HFF-Myc (cell line): ENCODE results near the gene CYP3A7.
"Not testable (repeated sequence)": the region's sequence is repeated elsewhere in the genome, so short reads cannot be mapped to it uniquely, and the experiment has no call there.

ENCODE experiments used
- DNase-seq: peaks from one replicate; pipeline ENCODE4 v3.0.0-alpha.2; 2011; ENCODE audit warnings: low read depth; ENCODE audit errors: extremely low read depth
- H3K4me3 ChIP-seq: replicated peaks from 2 replicates; pipeline ENCODE4 v1.5.1; 2011; ENCODE audit warnings: low read depth, mild to moderate bottlenecking, control low read depth, low read length
- TF ChIP-seq, protein P1 (sequence below): IDR thresholded peaks from 2 replicates; pipeline ENCODE4 v1.5.1; 2012; ENCODE audit warnings: mild to moderate bottlenecking, low read depth, low read length, control low read depth; ENCODE audit errors: missing control alignments

Gene CYP3A7

DNA sequence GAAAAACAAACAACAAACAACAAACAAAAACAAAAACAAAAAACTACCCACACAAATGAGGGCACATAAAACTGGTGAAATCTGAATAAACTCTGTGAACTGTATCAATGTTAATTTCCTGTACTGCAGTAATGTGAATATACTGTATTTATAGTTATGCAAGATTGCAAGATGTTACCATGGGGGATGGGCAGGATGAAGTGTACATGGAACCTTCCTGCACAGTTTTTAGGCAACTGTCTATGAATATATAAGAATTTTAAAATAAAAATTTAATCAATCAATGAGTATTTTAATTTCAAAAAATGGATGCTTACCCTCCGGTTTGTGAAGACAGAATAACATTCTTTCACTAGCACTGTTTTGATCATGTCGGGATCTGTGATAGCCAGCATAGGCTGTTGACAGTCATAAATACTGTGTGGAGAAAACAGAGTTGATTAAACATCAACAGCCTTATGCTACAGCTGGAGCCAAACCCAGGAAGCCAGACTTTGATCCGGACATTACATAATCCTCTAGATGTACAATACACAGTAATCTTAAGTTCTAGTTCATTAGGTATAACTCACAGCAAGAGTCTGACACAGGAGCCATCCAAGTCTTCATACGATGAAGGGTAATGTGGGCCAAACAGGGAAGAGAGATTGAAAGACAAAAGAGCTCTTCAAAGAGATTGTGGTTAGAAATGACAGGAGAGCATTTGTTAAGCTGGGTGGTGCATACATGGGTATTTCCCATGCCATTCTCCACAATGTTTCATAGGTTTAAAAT, 14.8 kb downstream of the CYP3A7 start:
- TF ChIP-seq, protein P1, sequence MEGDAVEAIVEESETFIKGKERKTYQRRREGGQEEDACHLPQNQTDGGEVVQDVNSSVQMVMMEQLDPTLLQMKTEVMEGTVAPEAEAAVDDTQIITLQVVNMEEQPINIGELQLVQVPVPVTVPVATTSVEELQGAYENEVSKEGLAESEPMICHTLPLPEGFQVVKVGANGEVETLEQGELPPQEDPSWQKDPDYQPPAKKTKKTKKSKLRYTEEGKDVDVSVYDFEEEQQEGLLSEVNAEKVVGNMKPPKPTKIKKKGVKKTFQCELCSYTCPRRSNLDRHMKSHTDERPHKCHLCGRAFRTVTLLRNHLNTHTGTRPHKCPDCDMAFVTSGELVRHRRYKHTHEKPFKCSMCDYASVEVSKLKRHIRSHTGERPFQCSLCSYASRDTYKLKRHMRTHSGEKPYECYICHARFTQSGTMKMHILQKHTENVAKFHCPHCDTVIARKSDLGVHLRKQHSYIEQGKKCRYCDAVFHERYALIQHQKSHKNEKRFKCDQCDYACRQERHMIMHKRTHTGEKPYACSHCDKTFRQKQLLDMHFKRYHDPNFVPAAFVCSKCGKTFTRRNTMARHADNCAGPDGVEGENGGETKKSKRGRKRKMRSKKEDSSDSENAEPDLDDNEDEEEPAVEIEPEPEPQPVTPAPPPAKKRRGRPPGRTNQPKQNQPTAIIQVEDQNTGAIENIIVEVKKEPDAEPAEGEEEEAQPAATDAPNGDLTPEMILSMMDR = no peak
- no peak for DNase-seq
- no peak overlapping the region for H3K4me3 ChIP-seq

DNA sequence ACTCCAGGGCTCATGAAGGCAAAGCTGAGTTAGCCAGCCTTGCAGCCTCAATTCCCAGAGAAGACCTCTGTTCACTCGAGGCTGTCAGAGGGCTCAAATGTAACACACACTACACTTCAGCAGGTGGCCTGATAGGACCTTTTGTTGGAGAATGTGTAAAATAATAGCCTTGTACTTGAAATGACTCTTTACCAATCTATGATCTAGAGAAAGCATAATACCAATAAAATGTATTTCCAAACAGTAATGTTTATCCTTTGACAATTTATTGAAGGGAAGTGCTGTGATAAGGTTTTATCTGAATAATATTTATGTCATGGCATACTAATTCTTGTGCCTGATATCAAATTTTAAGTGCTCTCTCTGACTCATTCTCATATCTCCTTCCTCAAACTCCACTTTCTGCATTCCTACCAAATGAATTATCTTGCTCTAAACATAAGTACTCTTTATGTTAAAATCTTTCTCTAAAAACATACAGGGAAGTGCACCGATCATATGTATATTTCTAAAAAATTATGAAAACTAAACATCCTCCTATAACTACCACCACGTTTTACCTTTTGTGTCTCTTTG, 20.9 kb downstream of the CYP3A7 start:
- DNase-seq = no peak
- TF ChIP-seq, protein P1 = no peak
- H3K4me3 ChIP-seq = no peak overlapping the region

DNA sequence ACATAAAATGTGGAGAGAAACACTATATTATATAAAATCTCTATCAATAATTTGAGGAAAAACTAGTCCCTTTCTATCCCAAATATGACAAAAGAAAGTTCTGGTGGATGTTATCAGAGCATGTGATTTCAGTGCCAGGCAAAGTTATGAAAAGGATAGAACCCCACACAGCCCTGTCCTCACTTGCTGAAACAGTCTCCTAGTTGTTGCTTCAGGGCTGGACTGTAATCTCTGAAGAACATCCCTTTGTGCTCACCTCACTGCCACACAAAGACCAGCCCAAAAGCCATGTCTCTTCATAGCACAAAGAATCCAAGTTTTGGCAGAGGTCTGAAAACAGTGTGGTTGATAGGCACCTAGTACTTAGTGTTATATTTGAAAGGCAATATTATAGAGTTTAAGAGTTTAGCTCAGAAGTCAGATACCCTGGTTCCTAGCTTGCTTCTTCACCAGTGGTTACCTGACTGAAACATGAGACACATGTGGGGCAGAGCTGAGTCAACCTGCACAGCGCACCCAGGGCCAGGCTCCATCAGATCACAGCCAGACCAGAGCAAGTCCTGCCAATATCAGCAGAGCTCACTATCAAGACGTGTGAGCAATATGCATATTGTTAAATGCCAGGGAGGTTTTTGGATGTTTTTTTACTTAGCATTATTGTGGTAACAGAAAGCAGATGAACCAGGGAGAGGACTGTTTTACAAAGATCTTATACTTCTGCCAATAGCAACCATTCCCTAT, 25.0 kb downstream of the CYP3A7 start:
- no peak for DNase-seq
- TF ChIP-seq, protein P1 = no peak
- no peak overlapping the region for H3K4me3 ChIP-seq

DNA sequence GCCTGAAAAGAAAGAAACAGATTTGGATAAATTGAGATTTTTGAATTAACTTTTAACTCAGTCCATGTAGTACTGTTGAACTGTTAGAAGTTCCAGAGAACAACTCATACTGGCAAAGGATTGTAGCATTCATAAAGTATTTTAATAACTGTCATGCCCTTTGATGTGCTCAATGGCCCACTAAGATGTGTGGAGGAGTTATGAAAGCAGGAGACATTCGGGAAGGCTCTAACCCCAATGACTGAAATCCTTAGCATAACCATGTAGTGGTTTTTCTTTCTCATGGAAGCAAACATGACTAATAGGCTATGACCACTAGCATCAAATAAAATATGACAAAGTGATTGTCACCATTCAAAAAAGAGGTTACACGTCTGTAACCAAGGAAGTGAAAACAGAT, 25.7 kb downstream of the CYP3A7 start:
- DNase-seq = no peak
- TF ChIP-seq, protein P1 = no peak
- no peak overlapping the region for H3K4me3 ChIP-seq

DNA sequence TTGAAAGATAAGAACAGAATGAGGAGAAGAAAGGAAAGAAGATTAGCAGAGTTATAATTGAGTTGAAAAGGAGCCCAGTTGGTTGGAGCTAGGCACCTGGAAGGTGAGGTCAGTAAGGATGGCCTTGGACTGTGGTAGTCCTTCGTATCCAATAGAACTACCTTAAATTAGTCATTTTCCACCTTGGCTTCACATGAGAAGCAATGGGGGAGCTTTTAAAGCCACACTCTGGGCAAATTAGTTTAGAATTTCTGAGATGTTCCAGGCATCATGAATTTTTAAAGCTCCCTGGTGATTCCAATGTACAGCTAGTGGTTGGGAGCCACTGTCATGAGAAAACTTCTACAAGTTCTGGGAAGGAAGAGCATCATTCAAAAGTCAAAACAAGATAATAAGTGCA, 27.9 kb downstream of the CYP3A7 start:
- TF ChIP-seq, protein P1 = no peak
- no peak for DNase-seq
- H3K4me3 ChIP-seq = no peak overlapping the region

DNA sequence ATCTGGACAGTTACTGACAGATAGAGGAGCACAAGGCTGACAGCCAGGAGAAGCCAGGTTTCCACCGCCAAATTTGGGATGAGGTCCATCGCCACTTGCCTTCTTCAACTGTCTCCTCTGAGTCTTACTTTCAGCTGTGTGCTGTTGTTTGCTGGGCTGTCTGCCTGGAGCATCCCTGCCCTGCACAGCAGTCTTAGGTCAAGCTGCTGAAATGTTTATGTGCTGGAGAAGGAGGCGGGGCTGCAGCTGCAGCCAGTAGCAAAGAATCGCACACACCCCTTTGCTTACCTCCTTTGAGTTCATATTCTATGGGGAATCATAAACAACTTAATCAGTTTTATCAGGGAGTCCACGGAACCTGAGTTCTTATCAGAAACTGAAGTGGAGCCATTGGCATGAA, 35.0 kb downstream of the CYP3A7 start:
- H3K4me3 ChIP-seq = no peak overlapping the region
- TF ChIP-seq, protein P1 = no peak
- DNase-seq = no peak

DNA sequence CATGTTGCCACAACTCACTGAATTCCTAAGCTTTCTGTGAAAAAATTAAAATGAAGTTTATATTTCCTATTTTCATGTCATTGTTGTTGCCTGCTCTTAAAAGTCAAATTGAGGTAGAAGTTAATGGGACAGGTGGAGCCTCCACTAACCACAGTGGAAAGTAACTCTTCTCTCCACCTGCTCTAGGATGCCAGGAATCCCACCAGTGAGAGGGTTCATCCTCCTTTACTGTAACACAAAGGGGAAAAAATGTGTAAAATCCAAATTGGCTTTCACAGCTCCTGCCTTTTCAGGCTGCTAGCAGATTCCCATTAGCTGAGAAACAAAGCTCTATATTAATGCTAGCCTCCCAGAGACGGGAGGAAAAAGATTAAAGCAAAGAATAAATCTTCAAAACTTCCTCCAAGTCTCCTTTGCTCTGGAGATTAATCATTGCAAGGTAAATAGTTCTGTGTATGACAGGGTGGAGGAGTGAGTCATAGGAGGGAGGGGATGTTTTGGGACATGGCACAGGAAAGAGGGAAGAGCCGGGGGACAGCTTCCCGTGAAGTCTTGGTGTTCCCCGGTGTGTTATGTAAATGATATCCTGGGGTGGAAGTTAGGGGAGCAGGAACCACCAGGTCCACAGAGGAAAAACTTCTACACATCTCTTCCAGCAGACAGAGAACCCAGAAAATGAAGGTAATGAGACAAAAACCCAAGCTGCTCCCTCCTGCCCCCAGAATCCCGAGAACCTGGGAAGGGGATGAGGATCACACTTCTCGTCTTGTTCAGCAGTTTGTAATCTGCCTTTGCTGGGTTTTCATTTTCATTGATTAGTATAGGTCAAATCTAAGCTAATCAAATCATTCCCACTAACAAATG, 35.9 kb downstream of the CYP3A7 start:
- DNase-seq, H3K4me3 ChIP-seq: not testable (repeated sequence)
